OCI-LY7 (cell line): ENCODE results near the gene RIPPLY1. TPM values are rescaled to one million over a fixed set of nuclear protein-coding genes. Genes with fewer than 3 reads are reported as not detected.

Experiments
- BruUV-seq: library from RNA; stranded (reverse); fragments of 400-500 nt; replicated peaks from 2 replicates; lab custom pipeline; 2021; lab: Mats Ljungman, UMichigan
- CTCF ChIA-PET: fragments of 300-600 bp; sonication (Branson Sonifier 250); formaldehyde crosslinking; loops from one replicate; lab custom pipeline; 2022; ENCODE audit warnings: antibody characterized with exemption; ENCODE audit not compliant: unreplicated experiment; lab: Charles Lee
- POLR2A ChIA-PET: fragments of 300-600 bp; sonication (Branson Sonifier 250); formaldehyde crosslinking; loops from one replicate; lab custom pipeline; 2022; ENCODE audit warnings: antibody characterized with exemption; lab: Charles Lee
- DNase-seq: peaks from one replicate; pipeline ENCODE4 v3.0.0-alpha.2; 2015; ENCODE audit warnings: low spot score
- H2AFZ ChIP-seq: fragments of 200-600 bp; sonication (generic), shearing (Covaris generic); 2 replicates; pipeline ENCODE4 v1.6.1; 2014; ENCODE audit warnings: mild to moderate bottlenecking, antibody characterized with exemption, low read length, moderate library complexity
- H3K27ac ChIP-seq: fragments of 200-600 bp; sonication (generic); 2 replicates; pipeline ENCODE4 v1.5.1; 2014; ENCODE audit warnings: mixed run types, low read depth, mild to moderate bottlenecking, moderate library complexity, low read length, inconsistent platforms; ENCODE audit not compliant: poor library complexity, severe bottlenecking
- H3K36me3 ChIP-seq: fragments of 200-600 bp; sonication (generic); 2 replicates; pipeline ENCODE4 v1.6.1; 2014; ENCODE audit warnings: mild to moderate bottlenecking, antibody characterized with exemption, low read length, moderate library complexity, mixed read lengths; ENCODE audit not compliant: insufficient read depth
- H3K4me1 ChIP-seq: fragments of 200-600 bp; sonication (generic); 2 replicates; pipeline ENCODE4 v1.5.1; 2014; ENCODE audit warnings: mild to moderate bottlenecking, low read length; ENCODE audit not compliant: insufficient read depth, poor library complexity, severe bottlenecking
- H3K4me2 ChIP-seq: fragments of 200-600 bp; sonication (generic); 2 replicates; pipeline ENCODE4 v1.6.1; 2014; ENCODE audit warnings: mild to moderate bottlenecking, low read length
- H3K4me3 ChIP-seq: fragments of 200-600 bp; sonication (generic); 2 replicates; pipeline ENCODE4 v1.5.1; 2014; ENCODE audit warnings: mild to moderate bottlenecking, low read depth, low read length; ENCODE audit not compliant: poor library complexity, severe bottlenecking
- H3K79me2 ChIP-seq: fragments of 200-600 bp; sonication (generic); 2 replicates; pipeline ENCODE4 v1.6.1; 2016; ENCODE audit warnings: low read depth, mild to moderate bottlenecking, low read length, moderate library complexity, mixed read lengths; ENCODE audit not compliant: insufficient read depth
- H3K9me2 ChIP-seq: fragments of 200-600 bp; sonication (generic); 2 replicates; pipeline ENCODE4 v1.6.1; 2016; ENCODE audit warnings: mild to moderate bottlenecking, low read length, mixed read lengths; ENCODE audit not compliant: insufficient read depth
- H3K9me3 ChIP-seq: fragments of 200-600 bp; sonication (generic); 2 replicates; pipeline ENCODE4 v1.6.1; 2014; ENCODE audit warnings: mild to moderate bottlenecking, mixed run types, low read length, mixed read lengths
- H4K20me1 ChIP-seq: fragments of 200-600 bp; sonication (generic); 2 replicates; pipeline ENCODE4 v1.6.1; 2014; ENCODE audit warnings: mild to moderate bottlenecking, antibody characterized with exemption, low read length, moderate library complexity, mixed read lengths; ENCODE audit not compliant: insufficient read depth
- CTCF ChIP-seq: fragments of 200-600 bp; sonication (generic); conservative IDR thresholded peaks from 2 replicates; pipeline ENCODE4 v1.5.1; 2014; ENCODE audit warnings: mild to moderate bottlenecking, antibody characterized with exemption, low read length, moderate library complexity, mixed read lengths
- EZH2phosphoT487 ChIP-seq: fragments of 200-600 bp; sonication (generic); IDR thresholded peaks from 2 replicates; pipeline ENCODE4 v1.6.1; 2018; ENCODE audit warnings: low read depth, borderline replicate concordance, mild to moderate bottlenecking, mixed run types, antibody characterized with exemption, low read length, moderate library complexity, mixed read lengths
- intact Hi-C: fragments of 100-400 bp; cut with micrococcal nuclease; formaldehyde crosslinking; loops from one replicate; pipeline ENCODE4 v1.10.0; 2022; ENCODE audit not compliant: unreplicated experiment
- total RNA-seq, 2 experiments: library from RNA; depleted of rRNA in 1 of 2; stranded (reverse); fragments of >200 nt in 1 of 2; shearing (Covaris generic) in 1 of 2; gene quantifications; 2 replicates each; pipeline ENCODE4 v1.2.3, GENCODE V29; 2014 to 2022

Gene RIPPLY1
- total RNA-seq, 2 experiments from 2014 or later: not detected

- Histone ChIP-seq H4K20me1 (no peaks in the 10 kb centered on the region), H3K36me3 (no peaks in the 10 kb centered on the region; the same call in 1 of the 2 replicates), H3K4me1 (no peaks in the 10 kb centered on the region)
These were observed 36.4 kb upstream of the RIPPLY1 start for GRCh38 chrX:106939566-106939965.

GRCh38 chrX:106936246-106936645 is 33.1 kb upstream of the RIPPLY1 start:
- no peak for DNase-seq
- H3K4me1 ChIP-seq: no peaks in the 10 kb centered on the region
- H3K36me3 ChIP-seq: no peaks in the 10 kb centered on the region
- POLR2A ChIA-PET: no interaction called here
- no peaks in the 10 kb centered on the region for H3K9me2 ChIP-seq
- BruUV-seq: no TSS peak
- H3K4me3 ChIP-seq: no peak overlapping the region
- intact Hi-C loops: no loop called here
- no peak overlapping the region for H3K27ac ChIP-seq
- H3K9me3 ChIP-seq: no peaks in the 10 kb centered on the region
- no peaks in the 10 kb centered on the region for H3K79me2 ChIP-seq
- H2AFZ ChIP-seq: no peak overlapping the region
- CTCF ChIA-PET: no interaction called here
- no peak for TF ChIP-seq CTCF
- TF ChIP-seq EZH2phosphoT487: no peak
- H4K20me1 ChIP-seq: no peaks in the 10 kb centered on the region
- no peak overlapping the region for H3K4me2 ChIP-seq

More at GRCh38 chrX:106939566-106939965, 36.4 kb upstream of the RIPPLY1 start:
- Histone ChIP-seq H3K4me2 (no peak overlapping the region), H3K9me3 (no peaks in the 10 kb centered on the region), H2AFZ (no peak overlapping the region), H3K79me2 (no peaks in the 10 kb centered on the region), H3K27ac (no peak overlapping the region), H3K9me2 (no peaks in the 10 kb centered on the region), H3K4me3 (no peak overlapping the region)
- POLR2A ChIA-PET: no interaction called here
- no TSS peak for BruUV-seq
- CTCF ChIA-PET: no interaction called here
- intact Hi-C loops: no loop called here
- DNase-seq: no peak
- TF ChIP-seq EZH2phosphoT487 (no peak), CTCF (no peak)

- Histone ChIP-seq H3K36me3 (no peaks in the 10 kb centered on the region), H3K27ac (no peak overlapping the region), H3K4me2 (no peak overlapping the region), H2AFZ (no peak overlapping the region), H3K79me2 (no peaks in the 10 kb centered on the region), H3K9me2 (no peaks in the 10 kb centered on the region), H3K9me3 (no peaks in the 10 kb centered on the region), H4K20me1 (no peaks in the 10 kb centered on the region), H3K4me1 (no peaks in the 10 kb centered on the region), H3K4me3 (no peak overlapping the region)
- TF ChIP-seq CTCF: no peak
- no peak for TF ChIP-seq EZH2phosphoT487
- ChIA-PET CTCF (no interaction called here), POLR2A (no interaction called here)
- no peak for DNase-seq
- no TSS peak for BruUV-seq
- intact Hi-C loops: no loop called here
These were observed 32.0 kb upstream of the RIPPLY1 start for GRCh38 chrX:106935175-106935574.
